Panc1 (cell line): ENCODE measurements around the gene DUSP23. TPM values are rescaled to one million over a fixed set of nuclear protein-coding genes. Genes with fewer than 3 reads are reported as not detected.

Experiments used
- ATAC-seq: fragments of 200-7000 bp; cut with Tn5 transposase; 2 replicates; pipeline ENCODE4 v1.9.1; 2020; ENCODE audit warnings: mild to moderate bottlenecking, moderate library complexity
- BruUV-seq: library from RNA; stranded (reverse); fragments of 400-500 nt; replicated peaks from 2 replicates; lab custom pipeline; 2021; lab: Mats Ljungman, UMichigan
- CTCF ChIA-PET: fragments of 300-600 bp; sonication (Branson Sonifier 250); formaldehyde crosslinking; loops from one replicate; lab custom pipeline; 2022; ENCODE audit warnings: antibody characterized with exemption; lab: Charles Lee
- POLR2A ChIA-PET: fragments of 300-600 bp; sonication (Branson Sonifier 250); formaldehyde crosslinking; loops from one replicate; lab custom pipeline; 2022; ENCODE audit warnings: antibody characterized with exemption; lab: Charles Lee
- DNase-seq: peaks from one replicate; pipeline ENCODE4 v3.0.0-alpha.2; 2010; ENCODE audit warnings: low read depth, low spot score
- H3K27ac ChIP-seq: 2 replicates; pipeline ENCODE4 v1.5.1; 2011; ENCODE audit warnings: mild to moderate bottlenecking, low read length, inconsistent platforms
- H3K27me3 ChIP-seq: fragments of 200-500 bp; sonication (Bioruptor generic); 2 replicates; pipeline ENCODE4 v1.6.0; 2014; ENCODE audit warnings: low read length, inconsistent platforms; ENCODE audit not compliant: control insufficient read depth, insufficient read depth
- H3K36me3 ChIP-seq: fragments of 200-500 bp; sonication (Bioruptor generic); 2 replicates; pipeline ENCODE4 v1.5.1; 2014; ENCODE audit warnings: inconsistent platforms, mild to moderate bottlenecking, low read length, moderate library complexity; ENCODE audit not compliant: control insufficient read depth, insufficient read depth
- H3K4me1 ChIP-seq: 2 replicates; pipeline ENCODE4 v1.5.1; 2011; ENCODE audit warnings: inconsistent platforms, mild to moderate bottlenecking, low read length, moderate library complexity; ENCODE audit not compliant: control insufficient read depth, insufficient read depth
- H3K4me3 ChIP-seq, 2 experiments: 2 replicates each; pipeline ENCODE4 v1.5.1; 2011 to 2012; ENCODE audit warnings: low read depth in 2 of 2, low read length in 2 of 2, mild to moderate bottlenecking in 2 of 2, inconsistent platforms in 1 of 2, moderate library complexity in 1 of 2
- H3K9me3 ChIP-seq: fragments of 200-500 bp; sonication (Bioruptor generic); 2 replicates; pipeline ENCODE4 v1.5.1; 2014; ENCODE audit warnings: low read depth, mild to moderate bottlenecking, inconsistent platforms, low read length, moderate library complexity; ENCODE audit not compliant: control insufficient read depth, insufficient read depth
- CTCF ChIP-seq: fragments of 450-650 bp; IDR thresholded peaks from 2 replicates; pipeline ENCODE4 v1.5.1; 2017; ENCODE audit warnings: mild to moderate bottlenecking
- POLR2AphosphoS5 ChIP-seq: IDR thresholded peaks from 2 replicates; pipeline ENCODE4 v1.6.1; 2012; ENCODE audit warnings: mild to moderate bottlenecking, low read depth, low read length, moderate library complexity
- REST ChIP-seq, 2 experiments: IDR thresholded peaks; 2 replicates each; pipeline ENCODE4 v1.6.1; 2011 to 2012; ENCODE audit warnings: low read depth in 2 of 2, control low read depth in 1 of 2, low read length in 1 of 2, mild to moderate bottlenecking in 1 of 2, moderate library complexity in 1 of 2; ENCODE audit not compliant: insufficient read depth in 1 of 2
- SIN3A ChIP-seq: IDR thresholded peaks from 2 replicates; pipeline ENCODE4 v1.6.1; 2012; ENCODE audit warnings: low read depth, mild to moderate bottlenecking, low read length, moderate library complexity, borderline replicate concordance; ENCODE audit not compliant: insufficient read depth
- TCF7L2 ChIP-seq: IDR thresholded peaks from 2 replicates; pipeline ENCODE4 v1.6.1; 2011; ENCODE audit warnings: mild to moderate bottlenecking, low read depth, low read length, inconsistent platforms
- in situ Hi-C: cut with HindIII; loops from 2 replicates; pipeline ENCODE4 v1.10.0; 2016; ENCODE audit warnings: low sequenced_read_pairs, low pct_unique_long_range_greater_than_20kb
- intact Hi-C: fragments of 100-400 bp; cut with micrococcal nuclease; formaldehyde crosslinking; loops from one replicate; pipeline ENCODE4 v1.10.0; 2022; ENCODE audit not compliant: unreplicated experiment
- total RNA-seq: library from RNA; stranded (reverse); gene quantifications from one replicate; pipeline ENCODE4 v1.2.1, GENCODE V29; 2021; ENCODE audit not compliant: unreplicated experiment

DUSP23 gene
- total RNA-seq, 1 experiment from 2014 or later = 36.1 TPM

GRCh38 chr1:159817276-159818041, 36.7 kb downstream of the DUSP23 start:
- no peak overlapping the region for H3K4me3 ChIP-seq
- BruUV-seq = no TSS peak
- DNase-seq (peak; percentile 78), ATAC-seq (peak; percentile 70; the same call in 1 of the 2 replicates)
- no peak overlapping the region for H3K27ac ChIP-seq
- H3K36me3 ChIP-seq = no peaks in the 10 kb centered on the region
- no peaks in the 10 kb centered on the region for H3K4me1 ChIP-seq
- TF ChIP-seq TCF7L2 (no peak), SIN3A (no peak), POLR2AphosphoS5 (no peak), REST (IDR thresholded peaks at IDR 0.05; ENCODE audit: insufficient read depth in 1 of 2, low read depth in 2 of 2, low read length in 1 of 2) (no peak), CTCF (no peak)
- intact Hi-C loops = no loop called here
- ChIA-PET POLR2A (no interaction called here), CTCF (no interaction called here)
- peaks cover 2% of the 10 kb centered on the region for H3K27me3 ChIP-seq
- in situ Hi-C loops = no loop called here
- no peaks in the 10 kb centered on the region for H3K9me3 ChIP-seq

GRCh38 chr1:159821171-159821867, 40.6 kb downstream of the DUSP23 start:
- DNase-seq (no peak), ATAC-seq (no peak)
- no peak overlapping the region for H3K27ac ChIP-seq
- H3K9me3 ChIP-seq = no peaks in the 10 kb centered on the region
- H3K4me1 ChIP-seq = no peaks in the 10 kb centered on the region
- POLR2A ChIA-PET = no interaction called here
- H3K36me3 ChIP-seq = no peaks in the 10 kb centered on the region
- BruUV-seq = no TSS peak
- in situ Hi-C loops (no loop called here), intact Hi-C loops (no loop called here)
- H3K4me3 ChIP-seq = no peak overlapping the region
- peaks cover 3% of the 10 kb centered on the region; the same call in 1 of the 2 replicates for H3K27me3 ChIP-seq
- TF ChIP-seq TCF7L2 (no peak), SIN3A (no peak), CTCF (no peak), POLR2AphosphoS5 (no peak)
- CTCF ChIA-PET = no interaction called here
